HepG2 (cell line): ENCODE data around the gene VSTM4. TPM values are rescaled to one million over a fixed set of nuclear protein-coding genes. Genes with fewer than 3 reads are reported as not detected.

Source experiments
- ZNF598 ChIP-seq: sonication (generic); formaldehyde crosslinking; IDR thresholded peaks from 2 replicates; pipeline ENCODE4 v1.5.1; 2020; ENCODE audit warnings: mild to moderate bottlenecking, missing genetic modification reagents, borderline replicate concordance
- ZNF761 ChIP-seq: sonication (generic); formaldehyde crosslinking; conservative IDR thresholded peaks from 2 replicates; pipeline ENCODE4 v1.4.0; 2020; ENCODE audit warnings: mild to moderate bottlenecking, missing genetic modification reagents
- microRNA-seq: library from miRNA; unstranded; fragments of <30 nt; microRNA quantifications from one replicate; pipeline ENCODE4, GENCODE V29; 2020
- polyA plus RNA-seq, 8 experiments: library from polyadenylated mRNA; depleted of rRNA in 3 of 8; stranded (reverse) in 7 of 8; unstranded in 1 of 8; fragments of >200 nt; fragmentation: Illumina TruSeq in 4 of 8; extraction: Trizol in 4 of 8; gene quantifications; 2 replicates each; pipeline versions ENCODE4 v1.2.1 to v1.2.3, GENCODE V29; 2011 to 2016; ENCODE audit warnings: low read depth in 4 of 8, missing spikeins in 1 of 8, mixed read lengths in 1 of 8; ENCODE audit not compliant: insufficient read depth in 1 of 8
- small RNA-seq, 3 experiments: library from RNA; depleted of rRNA; stranded (forward); fragments of <200 nt; gene quantifications; one replicate each; pipeline ENCODE3, GENCODE V24; 2012; ENCODE audit warnings: low read depth in 2 of 3, low replicate concordance in 1 of 3; ENCODE audit not compliant: insufficient read length in 3 of 3, insufficient read depth in 2 of 3
- total RNA-seq, 5 experiments: library from RNA; depleted of rRNA; stranded (reverse); fragments of >200 nt; fragmentation: Illumina TruSeq; extraction: Trizol; gene quantifications; 2 replicates each; pipeline ENCODE4 v1.2.3, GENCODE V29; 2016; ENCODE audit warnings: low read depth in 1 of 5

The VSTM4 gene
- total and polyA plus RNA-seq, 2 of the 13 experiments (the other 11 are each of a cell fraction or from before 2014, with no cell fraction given): not detected

- TF ChIP-seq ZNF761 (CRISPR knock-in tag): no peak
- no peak for TF ChIP-seq ZNF598 (CRISPR knock-in tag)
These were observed 149.9 kb downstream of the VSTM4 start (continued) for GRCh38 chr10:48965460-48965859.

Small RNA genes within 50 kb of the gene (microRNA-seq; reads per million reads assigned to microRNA genes)
- not detected for gene MIR4294

Small RNA genes within 50 kb of the gene (small RNA-seq; reads per million reads assigned to genes)
- gene MIR4294: 0 reads per million in 3 experiments

Other genes with a start within 250 kb of the VSTM4 start
- gene LRRC18, start 175.7 kb downstream of the VSTM4 start, total RNA-seq (2016; rRNA removed; fragmentation: Illumina TruSeq; extraction: Trizol): not detected in 2 replicates
- gene LRRC18, start 175.7 kb downstream of the VSTM4 start, polyA plus RNA-seq (2011; rRNA removed): not detected in 2 replicates
- not detected in 2 replicates for gene FAM170B, start 18.5 kb upstream of the VSTM4 start, total RNA-seq (2016; rRNA removed; fragmentation: Illumina TruSeq; extraction: Trizol)
- gene FAM170B, start 18.5 kb upstream of the VSTM4 start, polyA plus RNA-seq (2011; rRNA removed): not detected in 2 replicates
- not detected in 2 replicates for gene TMEM273, start 72.9 kb upstream of the VSTM4 start, total RNA-seq (2016; rRNA removed; fragmentation: Illumina TruSeq; extraction: Trizol)
- gene TMEM273, start 72.9 kb upstream of the VSTM4 start, polyA plus RNA-seq (2011; rRNA removed): not detected in 2 replicates
- gene C10orf71, start 183.6 kb upstream of the VSTM4 start, total RNA-seq (2016; rRNA removed; fragmentation: Illumina TruSeq; extraction: Trizol): not detected in 2 replicates
- not detected in 2 replicates for gene C10orf71, start 183.6 kb upstream of the VSTM4 start, polyA plus RNA-seq (2011; rRNA removed)